Heart left ventricle (tissue), 16 donors: Measurements from ENCODE around the gene COL15A1. TPM values are rescaled to one million over a fixed set of nuclear protein-coding genes. Genes with fewer than 3 reads are reported as not detected.
A peak's percentile ranks its signal among the peaks of the same experiment; 100 is the strongest.

ENCODE experiments used
- ATAC-seq, 4 donors: fragments of 200-7000 bp; cut with Tn5 transposase; one replicate each; pipeline ENCODE4 v1.9.1; 2020 to 2022; ENCODE audit warnings: moderate library complexity in 4 of 4, mild to moderate bottlenecking in 3 of 4, moderate number of reproducible peaks in 1 of 4
- DNase-seq, 5 donors: peaks; one replicate each; pipeline ENCODE4 v3.0.0-alpha.2; 2020
- H3K27ac ChIP-seq, 12 donors: fragments of 200-600 bp; sonication (generic) in 4 of 12; one replicate each; pipeline versions ENCODE4 v1.5.0 to v1.8.0; 2016 to 2022; ENCODE audit warnings: mild to moderate bottlenecking in 2 of 12
- H3K27me3 ChIP-seq, 9 donors: fragments of 200-600 bp; sonication (generic) in 2 of 9; one replicate each; pipeline versions ENCODE4 v1.5.1 to v1.8.0; 2016 to 2022; ENCODE audit warnings: mild to moderate bottlenecking in 3 of 9
- H3K36me3 ChIP-seq, 9 donors: fragments of 200-600 bp; sonication (generic) in 2 of 9; one replicate each; pipeline versions ENCODE4 v1.5.0 to v1.8.0; 2018 to 2022; ENCODE audit warnings: mild to moderate bottlenecking in 2 of 9
- H3K4me1 ChIP-seq, 12 donors: fragments of 200-600 bp; sonication (generic) in 4 of 12; one replicate each; pipeline versions ENCODE4 v1.5.0 to v1.8.0; 2016 to 2022; ENCODE audit warnings: mild to moderate bottlenecking in 3 of 12
- H3K4me3 ChIP-seq, 12 donors: fragments of 200-600 bp; sonication (generic) in 4 of 12; one replicate each; pipeline versions ENCODE4 v1.5.0 to v1.8.0; 2017 to 2022; ENCODE audit warnings: mild to moderate bottlenecking in 9 of 12, moderate library complexity in 4 of 12
- H3K9me3 ChIP-seq, 12 donors: fragments of 200-600 bp; sonication (generic) in 4 of 12; one replicate each; pipeline versions ENCODE4 v1.5.0 to v1.8.0; 2016 to 2022; ENCODE audit warnings: mild to moderate bottlenecking in 1 of 12
- CTCF ChIP-seq, 12 donors: fragments of 200-600 bp; sonication (generic) in 4 of 12; IDR thresholded peaks; one replicate each; pipeline versions ENCODE4 v1.5.0 to v1.8.0; 2018 to 2022; ENCODE audit warnings: antibody characterized with exemption in 12 of 12, mild to moderate bottlenecking in 5 of 12
- POLR2A ChIP-seq, 2 donors: fragments of 450-650 bp; IDR thresholded peaks; one replicate each; pipeline ENCODE4 v1.6.1; 2017; ENCODE audit warnings: antibody characterized with exemption in 2 of 2, mild to moderate bottlenecking in 2 of 2, moderate library complexity in 2 of 2
- WGBS, 4 donors: extraction: QIAGEN DNeasy Blood & Tissue Kit in 2 of 4; methylation state at CpG; one replicate each; pipeline versions ENCODE4 v1.1.5 to v1.1.7; 2013 to 2018; 5-methylcytosine and 5-hydroxymethylcytosine counted together
- intact Hi-C, 10 donors: fragments of 100-400 bp; cut with DNase I; formaldehyde crosslinking; loops; one replicate each; pipeline versions ENCODE4 v1.11.1 to v1.14.2; 2022
- polyA plus RNA-seq, 2 donors: library from polyadenylated mRNA; stranded (reverse); fragments of 200-250 nt; gene quantifications; one replicate each; pipeline ENCODE4 v1.2.3, GENCODE V29; 2013
- total RNA-seq, 9 donors: library from RNA; depleted of rRNA in 2 of 9; stranded (reverse); fragments of >200 nt in 2 of 9; fragmentation: NEBNext Ultra II Directional in 3 of 9; extraction: Animal tissue kit (Norgen Biotek cat#: 25700) in 3 of 9; gene quantifications; one replicate each; pipeline versions ENCODE4 v1.1.0 to v1.2.4, GENCODE V29; 2016 to 2023
- donor health status: ischemic (EF 13 %, LVEDD 7.1; RV severe dilation, severe dysfunction).
- donor health status: healthy with polysubstance abuse.
- donor health status: DM: no; HTN: yes; CAD: no.
- donor health status: DM: no; HTN: no; CAD: no.
- donor health status: ischemic (EF 25% LVEDD 6.9; RV normal size, moderate dysfunction).
- donor health status: ischemic (EF 25% LVEDD 5.7; RV mildly dilated, moderate dysfunction).
- donor health status: healthy.
- donor health status: DM: yes; HTN: yes; CAD: no.
- donor health status: ischemic (EF 35%, LVEDD 5.7; RV mildly dilated, moderate dysfunction).
- donor health status: nonischemic (EF 11% LVEDD 7.7; RV severe dilation, severe dysfunction).
- donor health status: DM: yes; HTN: yes; CAD: no.
- donor health status: PGD.
- donor health status: ischemic (EF 29% LVEDD 5.4; RV normal size, mild dysfunction).
- donor health status: nonischemic (EF 23%, LVEDD 6.1; RV moderate dilation, normal function).

COL15A1 gene
- total and polyA plus RNA-seq, 11 donors: 12.4 to 81.0 (median 38.8) TPM

DNA sequence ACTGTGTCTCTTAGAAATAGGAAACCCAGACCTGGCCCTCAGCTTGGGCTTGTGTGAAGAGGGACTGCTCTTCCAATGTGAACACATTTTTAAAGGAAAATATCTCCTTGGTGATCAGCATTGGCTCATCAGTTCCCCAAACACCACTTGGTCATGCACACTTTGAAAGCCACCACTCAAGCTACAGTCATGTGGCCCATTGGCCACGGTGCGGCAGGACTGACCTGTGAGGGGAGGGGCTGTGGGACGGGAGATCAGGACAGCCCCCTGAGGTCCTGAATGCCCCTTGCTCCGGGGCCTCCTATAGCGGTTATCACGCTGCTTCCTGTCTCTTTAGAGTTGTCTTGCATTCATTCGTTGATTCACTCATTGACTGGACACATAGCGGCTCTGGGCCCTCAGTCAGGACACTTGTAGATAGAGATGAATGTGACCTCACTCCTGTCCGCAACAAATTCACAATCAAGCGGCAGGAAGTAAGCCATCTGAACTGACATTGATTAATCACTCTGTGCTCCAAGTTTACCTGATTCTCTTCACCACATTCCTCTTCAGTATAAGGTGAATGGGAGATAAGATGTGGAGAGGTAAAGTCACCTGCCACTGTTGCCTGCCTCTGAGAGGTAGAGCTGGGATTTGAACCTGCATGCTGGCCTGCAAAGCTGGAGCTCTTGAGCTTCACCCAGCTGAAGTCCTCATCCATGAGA is 73.1 kb downstream of the COL15A1 start:
- ATAC-seq (no peak), DNase-seq (no peak)
- intact Hi-C loops: no loop called here
- no peak overlapping the region for H3K27ac ChIP-seq
- no peak overlapping the region for H3K4me3 ChIP-seq
- 91 to 92% (median 92%) methylated on average over 8 to 10 of the region's 10 CpGs for WGBS, 4 donors
- peaks cover 0 to 2% (median 0%) of the 10 kb centered on the region in 12 donors for H3K9me3 ChIP-seq
- H3K27me3 ChIP-seq: no peaks in the 10 kb centered on the region
- peaks cover 0 to 24% (median 2%) of the 10 kb centered on the region in 12 donors for H3K4me1 ChIP-seq
- H3K36me3 ChIP-seq: peaks cover 0 to 97% (median 30%) of the 10 kb centered on the region in 9 donors
- TF ChIP-seq POLR2A (IDR thresholded peaks at IDR 0.05): no peak
- TF ChIP-seq CTCF (IDR thresholded peaks at IDR 0.05): no peak

- intact Hi-C loops: no loop called here
- TF ChIP-seq CTCF (IDR thresholded peaks at IDR 0.05) (no peak), POLR2A (IDR thresholded peaks at IDR 0.05) (no peak)
- Histone ChIP-seq H3K36me3 (peaks cover 0 to 96% (median 37%) of the 10 kb centered on the region in 9 donors), H3K9me3 (no peaks in the 10 kb centered on the region), H3K27ac (peak overlapping the region in 1 of 12 donors; percentile 31), H3K4me3 (no peak overlapping the region), H3K27me3 (peaks cover 0 to 4% (median 0%) of the 10 kb centered on the region in 9 donors), H3K4me1 (peaks cover 0 to 33% (median 6%) of the 10 kb centered on the region in 12 donors)
- DNase-seq (no peak), ATAC-seq (no peak)
- WGBS, 4 donors: 83 to 95% (median 86%) methylated on average over 1 of the region's 1 CpG
Observed at GRCh38 chr9:99018653-99019052, 74.9 kb downstream of the COL15A1 start.

DNA sequence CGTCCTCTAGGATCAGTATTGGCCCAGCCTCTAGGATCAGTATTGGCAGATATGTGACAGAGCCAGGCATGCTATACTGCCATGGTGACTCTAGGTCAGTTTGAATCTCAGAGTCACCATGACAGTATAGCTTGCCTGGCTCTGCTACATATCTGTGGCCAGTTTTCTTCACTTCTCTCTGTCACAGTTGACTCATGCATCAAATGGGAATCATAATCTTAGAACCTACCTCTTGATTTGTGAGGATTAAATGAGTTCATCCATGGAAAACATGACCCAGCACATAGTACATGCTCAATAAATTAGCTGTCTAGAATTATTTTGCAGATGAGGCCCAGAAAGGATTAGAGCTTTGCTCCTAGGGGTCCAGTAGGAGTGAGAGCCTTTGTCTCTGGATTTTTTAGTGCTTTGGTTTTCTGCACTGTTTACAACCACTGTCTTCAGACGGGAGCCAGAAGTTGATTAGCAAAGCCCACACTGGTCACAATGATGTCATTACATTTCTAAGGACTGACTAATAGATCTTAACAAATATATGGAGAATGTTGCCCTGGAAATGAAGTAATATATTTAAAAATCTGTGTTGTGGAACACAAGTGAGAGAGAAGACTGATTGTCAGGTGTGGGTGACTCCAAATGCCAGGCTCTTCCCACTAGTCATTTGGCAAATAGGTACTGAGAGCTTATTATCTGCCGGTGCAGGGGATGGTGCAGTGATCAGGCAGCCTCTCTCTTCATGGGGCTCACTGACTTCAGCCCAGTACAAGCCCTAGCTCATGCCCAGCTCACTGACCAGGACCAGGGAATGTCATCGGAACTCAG is 76.0 kb downstream of the COL15A1 start:
- H3K27me3 ChIP-seq: peaks cover 0 to 4% (median 0%) of the 10 kb centered on the region in 9 donors
- 74 to 83% (median 81%) methylated on average over 4 of the region's 4 CpGs for WGBS, 4 donors
- DNase-seq (no peak), ATAC-seq (peak in 3 of 4 donors; percentile 25 to 74 (median 62))
- peaks cover 0 to 99% (median 37%) of the 10 kb centered on the region in 9 donors for H3K36me3 ChIP-seq
- H3K4me3 ChIP-seq: no peak overlapping the region
- peaks cover 0 to 37% (median 7%) of the 10 kb centered on the region in 12 donors for H3K4me1 ChIP-seq
- H3K27ac ChIP-seq: peak overlapping the region in 8 of 12 donors; percentile 15 to 66 (median 56)
- intact Hi-C loops: no loop called here
- no peaks in the 10 kb centered on the region for H3K9me3 ChIP-seq
- TF ChIP-seq POLR2A (IDR thresholded peaks at IDR 0.05) (no peak), CTCF (IDR thresholded peaks at IDR 0.05) (no peak)
